Smooth muscle cell (in vitro differentiated cells): Measurements from ENCODE around the gene TJP3. TPM values are rescaled to one million over a fixed set of nuclear protein-coding genes. Genes with fewer than 3 reads are reported as not detected.

Experiments
- DNase-seq: peaks from one replicate; lab custom pipeline; 2025; ENCODE audit not compliant: unreplicated experiment; lab: John Stamatoyannopoulos, UW
- H2AFZ ChIP-seq: fragments of 200-600 bp; sonication (generic); 2 replicates; pipeline ENCODE4 v1.6.0; 2016; ENCODE audit warnings: antibody characterized with exemption, low read depth, mild to moderate bottlenecking
- H3F3A ChIP-seq: fragments of 200-600 bp; sonication (generic); 2 replicates; pipeline ENCODE4 v1.6.0; 2017; ENCODE audit warnings: antibody characterized with exemption, low read depth
- H3K27ac ChIP-seq: fragments of 200-600 bp; sonication (generic); 2 replicates; pipeline ENCODE4 v1.5.1; 2016; ENCODE audit warnings: low read depth, mild to moderate bottlenecking
- H3K27me3 ChIP-seq: fragments of 200-600 bp; sonication (generic); 2 replicates; pipeline ENCODE4 v1.6.1; 2016; ENCODE audit warnings: low read depth, mild to moderate bottlenecking
- H3K36me3 ChIP-seq: fragments of 200-600 bp; sonication (generic); 2 replicates; pipeline ENCODE4 v1.5.1; 2016; ENCODE audit warnings: low read depth
- H3K4me1 ChIP-seq: fragments of 200-600 bp; sonication (generic); 2 replicates; pipeline ENCODE4 v1.5.1; 2016; ENCODE audit warnings: low read depth
- H3K4me2 ChIP-seq: fragments of 200-600 bp; sonication (generic); 2 replicates; pipeline ENCODE4 v1.6.0; 2016; ENCODE audit warnings: mild to moderate bottlenecking
- H3K4me3 ChIP-seq: fragments of 200-600 bp; sonication (generic); 2 replicates; pipeline ENCODE4 v1.5.1; 2016; ENCODE audit warnings: mild to moderate bottlenecking
- H3K79me2 ChIP-seq: fragments of 200-600 bp; sonication (generic); 2 replicates; pipeline ENCODE4 v1.6.0; 2016; ENCODE audit warnings: low read depth, mild to moderate bottlenecking
- H3K9ac ChIP-seq: fragments of 200-600 bp; sonication (generic); 2 replicates; pipeline ENCODE4 v1.6.0; 2016; ENCODE audit warnings: low read depth
- H3K9me3 ChIP-seq: fragments of 200-600 bp; sonication (generic); replicated peaks from 2 replicates; pipeline ENCODE4 v1.5.1; 2016; ENCODE audit warnings: low read depth
- H4K20me1 ChIP-seq: fragments of 200-600 bp; sonication (generic); 2 replicates; pipeline ENCODE4 v1.6.0; 2016; ENCODE audit warnings: low read depth
- WGBS: methylation state at CpG from one replicate; pipeline ENCODE4 v1.1.7; 2016; ENCODE audit warnings: low lambda C conversion rate; 5-methylcytosine and 5-hydroxymethylcytosine counted together
- polyA plus RNA-seq: library from polyadenylated mRNA; unstranded; fragments of >200 nt; fragmentation: Nextera tagmentation; extraction: Ambion mirVana; gene quantifications from 2 replicates; pipeline ENCODE4 v1.2.1, GENCODE V29; 2016
- total RNA-seq: library from RNA; depleted of rRNA; stranded (reverse); fragments of >200 nt; gene quantifications from 2 replicates; pipeline ENCODE4 v1.2.3, GENCODE V29; 2014
- TF ChIP-seq, protein P1 (sequence below): fragments of 200-600 bp; sonication (generic); IDR thresholded peaks from 2 replicates; pipeline ENCODE4 v1.5.1; 2017; ENCODE audit warnings: borderline replicate concordance, mild to moderate bottlenecking, antibody characterized with exemption; ENCODE audit not compliant: insufficient read depth, poor library complexity, severe bottlenecking

TJP3 gene
- total and polyA plus RNA-seq, 2 experiments from 2014 or later, result 1.2 to 6.2 TPM

DNA sequence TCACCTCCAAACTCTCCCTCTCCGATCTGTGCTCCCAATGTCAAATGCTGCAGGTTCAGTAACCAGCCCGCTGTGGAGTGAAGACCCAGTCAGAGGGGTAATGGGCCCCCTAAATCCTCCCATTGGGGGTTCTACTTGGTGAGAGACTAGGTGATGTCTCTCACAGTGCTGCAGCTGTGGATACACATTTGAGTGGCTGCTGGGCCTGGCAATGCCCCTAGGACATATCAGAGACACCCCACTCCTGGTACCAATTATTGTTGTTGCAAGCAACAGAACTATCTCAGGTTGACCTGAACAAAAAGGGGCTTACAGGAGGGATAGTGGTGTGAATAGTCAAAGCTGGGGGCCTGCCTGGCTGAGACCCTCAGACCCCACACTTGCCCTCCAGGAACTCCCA is 73.4 kb downstream of the TJP3 start:
- Histone ChIP-seq H3K36me3 (no peaks in the 10 kb centered on the region), H3F3A (no peaks in the 10 kb centered on the region), H3K79me2 (no peaks in the 10 kb centered on the region), H3K27ac (no peak overlapping the region), H3K4me2 (no peak overlapping the region), H3K9me3 (peaks cover 8% of the 10 kb centered on the region), H3K4me1 (peaks cover 4% of the 10 kb centered on the region), H3K27me3 (peaks cover 27% of the 10 kb centered on the region), H2AFZ (no peak overlapping the region), H4K20me1 (no peaks in the 10 kb centered on the region), H3K4me3 (no peak overlapping the region), H3K9ac (no peak overlapping the region)
- 98% methylated on average over 2 of the region's 2 CpGs for WGBS
- TF ChIP-seq, protein P1, sequence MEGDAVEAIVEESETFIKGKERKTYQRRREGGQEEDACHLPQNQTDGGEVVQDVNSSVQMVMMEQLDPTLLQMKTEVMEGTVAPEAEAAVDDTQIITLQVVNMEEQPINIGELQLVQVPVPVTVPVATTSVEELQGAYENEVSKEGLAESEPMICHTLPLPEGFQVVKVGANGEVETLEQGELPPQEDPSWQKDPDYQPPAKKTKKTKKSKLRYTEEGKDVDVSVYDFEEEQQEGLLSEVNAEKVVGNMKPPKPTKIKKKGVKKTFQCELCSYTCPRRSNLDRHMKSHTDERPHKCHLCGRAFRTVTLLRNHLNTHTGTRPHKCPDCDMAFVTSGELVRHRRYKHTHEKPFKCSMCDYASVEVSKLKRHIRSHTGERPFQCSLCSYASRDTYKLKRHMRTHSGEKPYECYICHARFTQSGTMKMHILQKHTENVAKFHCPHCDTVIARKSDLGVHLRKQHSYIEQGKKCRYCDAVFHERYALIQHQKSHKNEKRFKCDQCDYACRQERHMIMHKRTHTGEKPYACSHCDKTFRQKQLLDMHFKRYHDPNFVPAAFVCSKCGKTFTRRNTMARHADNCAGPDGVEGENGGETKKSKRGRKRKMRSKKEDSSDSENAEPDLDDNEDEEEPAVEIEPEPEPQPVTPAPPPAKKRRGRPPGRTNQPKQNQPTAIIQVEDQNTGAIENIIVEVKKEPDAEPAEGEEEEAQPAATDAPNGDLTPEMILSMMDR, result no peak
- DNase-seq, result no peak

DNA sequence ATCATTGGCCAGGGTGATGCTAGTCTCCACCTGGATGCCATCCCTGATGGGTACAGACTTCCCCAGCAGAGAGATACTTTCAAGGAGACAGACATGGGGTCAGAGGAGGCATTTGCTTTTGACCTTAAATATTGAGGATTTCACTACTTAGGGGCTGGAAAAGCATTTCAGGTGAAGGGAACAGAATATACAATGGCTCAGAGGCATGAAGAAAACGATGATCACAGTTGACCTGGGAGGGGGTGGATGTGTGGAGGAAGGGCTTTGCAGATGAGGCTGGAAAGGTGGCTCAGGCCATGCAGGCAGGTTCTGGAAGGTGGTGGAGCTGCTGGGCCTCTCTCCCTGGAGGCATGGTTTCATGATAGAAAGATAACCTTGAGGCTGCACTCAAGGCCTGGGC is 74.1 kb downstream of the TJP3 start:
- Histone ChIP-seq H3K27ac (no peak overlapping the region), H3K27me3 (peaks cover 34% of the 10 kb centered on the region), H3K4me1 (peaks cover 4% of the 10 kb centered on the region), H3K36me3 (no peaks in the 10 kb centered on the region), H2AFZ (no peak overlapping the region), H3K79me2 (no peaks in the 10 kb centered on the region), H3K4me3 (no peak overlapping the region), H3K4me2 (no peak overlapping the region), H3K9me3 (peaks cover 8% of the 10 kb centered on the region), H3K9ac (no peak overlapping the region), H3F3A (no peaks in the 10 kb centered on the region), H4K20me1 (no peaks in the 10 kb centered on the region)
- TF ChIP-seq, protein P1, result no peak
- WGBS, result 97% methylated on average over 1 of the region's 1 CpG
- DNase-seq, result no peak

DNA sequence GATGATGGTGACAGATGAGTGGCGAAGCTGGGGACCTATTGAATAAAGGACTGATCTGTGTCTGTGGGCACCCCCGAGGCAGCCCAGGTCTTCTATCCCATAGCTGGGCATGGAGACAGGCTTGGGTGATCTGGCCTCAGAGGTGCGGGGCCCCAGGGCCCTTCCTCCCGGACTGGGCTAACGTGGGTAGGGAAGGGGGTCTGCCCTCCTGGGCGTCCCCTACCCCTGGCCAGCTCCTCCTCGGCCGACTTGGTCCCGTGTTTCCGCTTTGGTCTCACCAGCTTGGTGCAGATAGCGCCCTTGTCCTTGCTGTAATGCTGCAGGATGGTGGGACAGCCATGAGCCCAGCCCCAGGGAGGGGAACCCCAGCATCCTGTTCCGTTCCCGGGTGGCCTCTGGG is 74.7 kb downstream of the TJP3 start:
- peaks cover 4% of the 10 kb centered on the region for H3K4me1 ChIP-seq
- H3K27me3 ChIP-seq, result peaks cover 35% of the 10 kb centered on the region
- H3K79me2 ChIP-seq, result no peaks in the 10 kb centered on the region
- H3K4me3 ChIP-seq, result no peak overlapping the region
- no peak overlapping the region for H3K27ac ChIP-seq
- no peaks in the 10 kb centered on the region for H4K20me1 ChIP-seq
- H3K4me2 ChIP-seq, result no peak overlapping the region
- peaks cover 8% of the 10 kb centered on the region for H3K9me3 ChIP-seq
- DNase-seq, result no peak
- no peak overlapping the region for H3K9ac ChIP-seq
- WGBS, result 86% methylated on average over 13 of the region's 13 CpGs
- no peaks in the 10 kb centered on the region for H3K36me3 ChIP-seq
- no peaks in the 10 kb centered on the region for H3F3A ChIP-seq
- H2AFZ ChIP-seq, result no peak overlapping the region
- TF ChIP-seq, protein P1, result no peak

DNA sequence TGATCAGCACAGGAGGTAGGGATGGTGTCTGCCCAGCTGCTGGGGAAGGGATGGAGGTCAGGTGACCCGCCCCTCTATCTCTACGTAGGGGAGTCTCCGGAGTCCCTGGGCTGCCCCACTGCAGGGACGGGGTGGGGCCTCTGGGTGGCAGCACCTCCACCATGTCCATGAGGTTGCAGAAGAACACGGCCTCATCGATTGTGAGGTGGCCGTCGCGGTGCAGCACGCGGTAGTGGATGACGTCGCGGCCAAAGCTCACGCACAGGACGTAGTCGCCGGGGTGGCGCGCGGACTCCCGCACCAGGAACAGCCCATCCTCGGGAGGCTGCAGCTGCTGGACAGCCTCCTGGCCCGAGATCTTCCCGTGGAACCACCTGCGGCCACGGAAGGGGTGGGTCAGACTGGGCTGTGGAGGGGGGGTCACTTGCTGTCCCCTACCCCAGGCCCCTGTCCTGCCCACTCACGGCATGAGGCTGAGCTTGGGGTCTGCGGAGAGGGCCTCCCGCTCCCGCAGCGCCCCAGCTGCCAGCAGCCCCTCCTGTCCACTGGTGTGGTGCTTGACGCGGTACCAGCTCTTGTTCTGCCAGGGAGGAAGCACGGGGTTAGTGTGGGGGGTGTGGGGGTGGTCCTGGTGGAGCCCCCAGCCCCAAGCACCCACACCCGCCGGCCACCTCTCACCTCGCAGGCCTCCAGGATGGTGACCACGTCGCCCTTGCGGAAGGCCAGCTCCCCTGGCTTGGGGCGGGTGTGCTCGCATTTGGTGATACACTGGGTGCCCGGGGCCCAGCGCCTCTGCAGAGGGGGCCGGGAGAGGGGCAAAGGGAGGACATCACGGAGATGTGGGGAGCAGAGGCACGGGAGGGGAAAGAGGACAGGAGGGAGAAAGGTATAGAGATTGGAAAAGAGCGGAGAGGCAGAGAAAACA is 75.7 kb downstream of the TJP3 start:
- no peaks in the 10 kb centered on the region for H3K79me2 ChIP-seq
- H3K4me3 ChIP-seq, result no peak overlapping the region
- no peaks in the 10 kb centered on the region for H4K20me1 ChIP-seq
- H3K36me3 ChIP-seq, result no peaks in the 10 kb centered on the region
- H3K4me2 ChIP-seq, result no peak overlapping the region
- peaks cover 35% of the 10 kb centered on the region for H3K27me3 ChIP-seq
- no peak overlapping the region for H2AFZ ChIP-seq
- no peak overlapping the region for H3K27ac ChIP-seq
- TF ChIP-seq, protein P1, result no peak
- WGBS, result 65% methylated on average over 44 of the region's 49 CpGs
- H3K9me3 ChIP-seq, result peaks cover 8% of the 10 kb centered on the region
- H3K4me1 ChIP-seq, result peaks cover 4% of the 10 kb centered on the region
- no peak for DNase-seq
- no peak overlapping the region for H3K9ac ChIP-seq
- no peaks in the 10 kb centered on the region for H3F3A ChIP-seq
